GM21717 (cell line): Measurements from ENCODE around the gene NACC1.
A peak's percentile ranks its signal among the peaks of the same experiment; 100 is the strongest.
"Not testable (repeated sequence)": the region's sequence is repeated elsewhere in the genome, so short reads cannot be mapped to it uniquely, and the experiment has no call there.

ENCODE experiments used
- ATAC-seq: cut with Tn5 transposase; IDR thresholded peaks from one replicate; pipeline ENCODE4 v1.9.1; 2021; ENCODE audit warnings: mild to moderate bottlenecking, moderate library complexity; ENCODE audit not compliant: unreplicated experiment

NACC1 gene

DNA sequence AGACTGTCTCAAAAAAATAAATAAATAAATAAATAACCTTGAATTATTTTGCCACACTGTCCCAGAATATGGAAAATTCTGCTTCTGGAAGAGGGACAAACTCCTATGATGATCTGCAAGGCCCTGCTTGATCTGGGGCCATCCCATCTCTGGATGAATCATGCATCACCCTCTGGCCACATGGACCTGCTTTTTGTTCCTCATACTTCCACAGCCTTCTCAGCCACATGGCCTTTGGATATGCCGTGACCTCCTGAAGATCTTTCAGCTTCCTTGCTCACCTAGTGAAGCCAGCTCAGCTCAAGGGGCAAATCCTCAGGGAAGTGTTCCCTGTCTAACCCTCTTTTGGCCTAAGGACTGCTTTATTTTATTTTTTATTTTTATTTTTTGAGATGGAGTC is 42.5 kb downstream of the NACC1 start:
- no peak for ATAC-seq

DNA sequence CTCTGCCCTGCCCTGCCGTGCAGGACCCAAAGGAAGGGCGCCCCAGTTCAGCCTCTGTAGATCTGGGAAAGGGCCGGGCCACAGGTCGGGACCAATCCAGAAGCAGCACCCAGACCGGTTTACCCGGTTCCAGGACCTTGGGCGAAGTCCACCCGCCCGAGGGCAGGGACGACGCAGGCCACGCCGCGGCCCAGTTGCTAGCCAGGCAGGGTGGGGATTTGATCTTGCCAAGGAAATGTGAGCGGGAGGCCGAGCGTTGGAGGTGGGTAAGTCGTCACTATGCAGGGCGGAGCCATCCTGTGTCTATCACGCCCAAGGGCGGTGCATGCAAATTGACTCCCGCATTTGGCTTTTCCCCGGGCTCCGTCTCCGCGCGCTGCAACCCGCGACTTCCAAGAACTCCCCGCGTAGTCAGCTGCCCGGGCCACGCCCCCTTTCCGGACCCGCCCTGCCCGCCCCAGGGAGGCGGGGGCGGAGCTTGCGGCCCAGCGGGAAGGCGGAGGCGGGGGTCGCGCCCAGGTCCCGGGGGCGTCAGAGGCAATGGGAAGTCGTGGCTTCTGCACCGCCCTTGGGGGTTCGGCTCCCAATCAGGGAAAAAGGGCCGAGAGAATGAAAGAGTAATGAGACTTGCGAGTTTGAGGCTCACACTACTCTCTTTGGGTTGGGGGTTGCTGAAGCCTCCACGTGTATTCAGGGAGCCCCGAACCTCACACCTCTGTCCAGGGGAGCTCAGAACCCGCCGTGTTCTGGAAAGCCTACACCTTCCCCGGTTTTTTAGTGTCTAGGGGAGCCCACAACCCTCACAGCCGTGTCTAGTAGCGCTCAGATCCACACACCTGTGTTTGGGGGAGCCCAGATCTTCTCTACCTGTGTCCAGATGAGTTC is 44.9 kb downstream of the NACC1 start:
- peak; percentile 40 for ATAC-seq

DNA sequence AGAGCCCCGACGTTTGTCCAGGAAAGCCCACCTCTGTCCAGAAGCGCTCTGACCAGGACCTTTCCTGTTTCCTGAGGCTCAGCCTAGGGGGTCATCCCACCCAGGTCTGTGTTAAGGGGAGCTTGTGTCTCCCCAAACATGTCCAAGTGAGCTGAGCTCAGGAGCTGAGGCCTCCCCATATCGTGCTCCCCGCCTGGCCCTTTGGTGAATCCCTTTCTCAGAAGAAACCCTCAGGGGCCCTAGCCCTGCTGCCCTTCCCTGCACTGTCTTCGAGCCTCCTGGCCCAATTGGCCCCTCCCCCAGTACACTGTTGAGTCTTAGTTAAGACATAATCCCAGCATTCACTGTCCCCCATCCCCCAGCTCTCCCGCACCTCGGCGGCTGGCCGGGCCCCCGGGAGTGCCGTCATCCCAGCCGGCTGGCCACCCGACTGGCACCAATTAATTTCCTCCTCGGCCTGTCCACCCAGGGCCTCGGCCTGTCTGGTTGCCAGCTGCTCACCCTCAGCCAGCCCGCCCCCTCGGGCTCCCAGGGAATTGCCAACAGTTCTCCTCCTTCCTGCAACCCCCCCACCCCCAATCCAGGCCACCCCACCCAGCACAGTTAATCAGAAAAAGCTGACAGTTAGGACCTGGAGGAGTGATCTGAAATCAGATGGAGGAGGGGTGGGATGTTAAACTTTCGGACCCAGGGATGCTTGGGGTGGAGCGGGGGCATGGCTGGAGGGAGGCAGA is 45.7 kb downstream of the NACC1 start:
- ATAC-seq = no peak

DNA sequence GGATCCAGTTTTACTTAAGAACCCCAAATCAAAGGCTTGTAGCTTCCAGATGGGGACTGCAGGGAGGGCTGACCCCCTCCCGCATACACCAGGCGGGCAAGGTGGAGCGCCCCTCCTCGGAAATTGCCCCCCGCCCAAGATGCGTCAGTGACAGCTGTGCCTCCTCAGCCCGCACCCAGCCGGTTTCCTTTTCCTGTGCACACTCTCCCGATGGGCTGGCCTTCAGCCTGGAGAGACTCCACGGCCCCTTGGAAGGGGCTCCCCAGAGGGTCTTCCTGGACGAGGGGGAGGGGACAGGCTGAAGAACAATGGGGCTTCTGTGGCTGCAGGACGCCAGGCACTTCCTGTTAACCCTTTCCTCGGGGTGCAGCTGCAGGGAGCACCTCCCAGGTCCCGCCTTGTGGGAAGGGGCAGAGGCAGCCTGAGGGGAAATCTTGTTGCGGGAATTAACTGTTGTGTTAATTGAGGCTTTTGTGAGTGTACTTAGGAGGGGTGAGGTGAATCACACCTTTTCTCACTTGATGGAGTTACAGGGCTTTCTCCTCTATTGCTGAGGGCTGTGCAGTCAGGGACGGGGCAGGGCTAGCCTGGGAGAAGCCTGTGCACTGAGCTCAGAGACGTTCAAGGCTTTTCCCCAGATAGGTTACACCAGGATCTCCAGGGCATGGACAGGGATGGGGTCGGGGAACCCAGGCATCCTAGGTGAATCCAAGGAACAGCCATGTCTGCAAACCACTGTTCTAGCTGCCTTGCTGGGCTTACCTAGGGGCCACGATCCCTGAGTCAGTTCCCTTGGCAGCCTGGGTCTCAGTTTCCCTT is 46.5 kb downstream of the NACC1 start:
- ATAC-seq = no peak

DNA sequence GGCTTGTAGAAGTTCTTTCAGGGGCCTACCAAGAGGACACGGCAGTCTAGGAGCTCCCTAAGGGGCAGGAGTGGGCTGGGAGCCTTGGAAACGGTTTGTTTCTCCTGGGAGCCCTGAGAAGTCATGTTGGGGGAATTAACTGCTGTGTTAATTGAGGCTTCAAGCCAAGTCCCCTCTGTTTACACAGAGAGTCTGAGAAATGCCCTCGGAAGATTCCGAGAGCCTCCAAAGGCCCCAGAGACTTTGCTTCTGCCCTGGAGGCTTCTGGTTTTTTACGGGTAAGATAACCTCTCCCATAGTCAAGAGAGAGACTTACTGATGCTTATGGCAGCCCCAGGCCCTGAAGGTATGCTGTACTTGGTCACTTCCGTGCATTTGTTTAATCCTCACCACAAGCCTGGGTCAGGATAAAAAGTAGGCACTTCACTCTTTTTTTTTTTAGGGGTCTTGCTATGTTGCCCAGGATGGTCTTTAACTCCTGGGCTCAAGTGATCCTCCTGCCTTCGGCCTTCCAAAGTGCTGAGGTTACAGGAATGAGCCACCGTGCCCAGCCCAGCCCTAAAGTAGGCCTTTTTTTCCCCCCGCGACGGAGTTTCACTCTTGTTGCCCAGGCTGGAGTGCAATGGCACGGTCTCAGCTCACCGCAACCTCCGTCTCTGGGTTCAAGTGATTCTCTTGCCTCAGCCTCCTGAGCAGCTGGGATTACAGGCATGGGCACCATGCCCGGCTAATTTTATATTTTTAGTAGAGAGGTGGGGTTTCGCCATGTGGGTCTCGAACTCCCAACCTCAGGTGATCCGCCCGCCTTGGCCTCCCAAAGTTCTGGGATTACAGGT is 47.3 kb downstream of the NACC1 start:
- ATAC-seq = no peak

- not testable (repeated sequence) for ATAC-seq
Measured at GRCh38 chr19:13166151-13166550, 48.1 kb downstream of the NACC1 start.

- no peak for ATAC-seq
Measured at GRCh38 chr19:13169769-13170168, 51.7 kb downstream of the NACC1 start.

- ATAC-seq = no peak
Measured at GRCh38 chr19:13171146-13171545, 53.1 kb downstream of the NACC1 start.

- ATAC-seq = no peak
Measured at GRCh38 chr19:13172346-13173138, 54.5 kb downstream of the NACC1 start.

GRCh38 chr19:13173139-13173737 is 55.2 kb downstream of the NACC1 start:
- ATAC-seq = no peak

- ATAC-seq = no peak
Measured at GRCh38 chr19:13176345-13176744, 58.3 kb downstream of the NACC1 start.

- not testable (repeated sequence) for ATAC-seq
Measured at GRCh38 chr19:13177584-13177983, 59.5 kb downstream of the NACC1 start.

DNA sequence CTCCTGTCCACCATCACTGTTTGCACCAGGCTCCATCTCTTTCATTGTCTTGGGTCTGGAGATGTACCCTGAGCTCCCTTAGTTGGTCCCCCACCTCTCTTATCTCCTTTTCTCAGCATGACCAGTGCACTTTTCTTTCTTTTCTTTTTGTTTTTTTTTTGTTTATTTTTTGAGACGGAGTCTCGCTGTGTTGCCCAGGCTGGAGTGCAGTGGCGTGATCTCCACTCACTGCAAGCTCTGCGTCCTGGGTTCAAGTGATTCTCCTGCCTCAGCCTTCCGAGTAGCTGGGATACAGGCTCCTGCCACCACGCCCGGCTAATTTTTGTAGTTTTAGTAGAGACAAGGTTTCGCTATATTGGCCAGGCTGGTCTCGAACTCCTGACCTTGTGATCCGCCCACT is 60.2 kb downstream of the NACC1 start:
- not testable (repeated sequence) for ATAC-seq

DNA sequence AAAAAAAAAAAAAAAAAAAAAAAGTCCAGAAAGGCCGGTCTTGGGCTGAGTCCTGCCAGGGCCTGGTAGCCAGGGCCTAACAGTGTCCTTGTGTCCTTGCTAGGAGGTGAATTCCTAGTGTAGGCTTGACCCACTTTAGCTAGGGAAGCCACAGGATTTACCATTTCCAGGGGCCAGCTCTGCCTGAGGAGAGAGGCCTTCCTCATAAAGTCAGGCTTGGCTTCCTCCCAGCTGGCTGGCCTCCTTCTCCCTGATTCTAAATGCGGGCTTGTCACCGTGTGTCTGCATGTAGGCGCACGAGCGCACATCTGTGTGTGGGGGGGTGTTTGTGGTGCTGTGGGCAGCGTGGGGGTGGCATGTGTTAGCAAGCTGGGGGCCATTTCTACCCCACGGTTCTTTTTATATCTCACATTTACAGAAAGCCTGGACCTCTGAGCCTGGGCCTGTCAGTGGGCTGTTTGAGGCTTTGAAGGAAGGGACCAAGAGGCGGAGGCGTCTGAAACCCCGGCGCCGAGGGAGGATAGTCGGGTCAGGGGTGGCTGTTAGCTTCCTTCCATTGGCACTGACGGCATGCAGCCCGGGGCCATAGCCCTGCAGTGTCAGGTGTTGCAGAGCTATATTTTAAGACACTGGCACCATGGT is 63.8 kb downstream of the NACC1 start:
- no peak for ATAC-seq

DNA sequence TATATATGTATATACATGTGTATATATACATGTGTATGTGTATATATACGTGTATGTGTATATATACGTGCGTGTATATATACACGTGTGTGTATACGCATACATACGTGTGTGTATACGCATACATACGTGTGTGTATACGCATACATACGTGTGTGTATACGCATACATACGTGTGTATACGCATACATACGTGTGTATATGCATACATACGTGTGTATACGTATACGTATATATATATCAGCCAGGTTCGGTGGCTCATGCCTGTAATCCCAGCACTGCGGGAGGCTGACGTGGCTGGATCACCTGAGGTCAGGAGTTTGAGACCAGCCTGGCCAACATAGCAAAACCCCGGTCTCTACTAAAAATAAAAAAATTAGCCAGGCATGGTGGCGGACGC is 66.9 kb downstream of the NACC1 start:
- not testable (repeated sequence) for ATAC-seq

DNA sequence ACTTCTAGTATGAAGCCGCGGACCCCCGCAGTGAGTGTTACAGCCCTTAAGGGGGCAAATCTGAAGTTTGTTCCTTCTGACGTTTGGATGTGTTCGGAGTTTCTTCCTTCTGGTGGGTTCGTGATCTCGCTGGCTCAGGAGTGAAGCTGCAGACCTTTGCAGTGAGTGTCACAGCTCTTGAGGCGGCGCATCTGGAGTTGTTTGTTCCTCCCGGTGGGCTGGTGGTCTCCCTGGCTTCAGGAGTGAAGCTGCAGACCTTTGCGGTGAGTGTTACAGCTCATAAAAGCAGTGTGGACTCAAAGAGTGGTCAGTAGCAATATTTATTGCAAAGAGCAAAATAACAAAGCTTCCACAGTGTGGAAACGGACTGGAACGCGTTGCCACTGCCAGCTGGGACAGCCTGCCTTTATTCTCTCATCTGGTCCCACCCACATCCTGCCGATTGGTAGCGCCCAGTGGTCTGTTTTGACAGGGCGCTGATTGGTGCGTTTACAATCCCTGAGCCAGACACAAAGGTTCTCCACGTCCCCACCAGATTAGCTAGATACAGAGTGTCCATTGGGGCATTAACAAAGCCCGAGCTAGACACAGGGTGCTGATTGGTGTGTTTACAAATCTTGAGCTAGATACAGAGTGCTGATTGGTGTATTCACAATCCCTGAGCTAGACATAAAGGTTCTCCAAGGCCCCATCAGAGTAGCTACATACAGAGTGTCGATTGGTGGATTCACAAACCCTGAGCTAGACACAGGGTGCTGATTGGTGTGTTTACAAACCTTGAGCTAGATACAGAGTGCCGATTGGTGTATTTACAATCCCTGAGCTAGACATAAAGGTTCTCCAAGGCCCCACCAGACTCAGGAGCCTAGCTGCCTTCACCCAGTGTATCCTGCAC is 67.9 kb downstream of the NACC1 start:
- not testable (repeated sequence) for ATAC-seq

DNA sequence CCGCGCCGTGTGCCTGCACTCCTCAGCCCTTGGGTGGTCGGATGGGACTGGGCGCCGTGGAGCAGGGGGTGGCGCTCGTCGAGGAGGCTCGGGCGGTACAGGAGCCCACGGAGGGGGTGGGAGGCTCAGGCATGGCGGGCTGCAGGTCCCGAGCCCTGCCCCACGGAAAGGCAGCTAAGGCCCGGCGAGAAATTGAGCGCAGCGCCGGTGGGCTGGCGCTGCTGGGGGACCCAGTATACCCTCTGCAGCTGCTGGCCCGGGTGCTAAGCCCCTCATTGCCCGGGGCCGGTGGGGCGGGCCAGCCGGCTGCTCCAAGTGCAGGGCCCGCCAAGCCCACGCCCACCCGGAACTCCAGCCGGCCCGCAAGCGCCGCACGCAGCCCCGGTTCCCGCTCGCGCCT is 68.6 kb downstream of the NACC1 start:
- not testable (repeated sequence) for ATAC-seq

DNA sequence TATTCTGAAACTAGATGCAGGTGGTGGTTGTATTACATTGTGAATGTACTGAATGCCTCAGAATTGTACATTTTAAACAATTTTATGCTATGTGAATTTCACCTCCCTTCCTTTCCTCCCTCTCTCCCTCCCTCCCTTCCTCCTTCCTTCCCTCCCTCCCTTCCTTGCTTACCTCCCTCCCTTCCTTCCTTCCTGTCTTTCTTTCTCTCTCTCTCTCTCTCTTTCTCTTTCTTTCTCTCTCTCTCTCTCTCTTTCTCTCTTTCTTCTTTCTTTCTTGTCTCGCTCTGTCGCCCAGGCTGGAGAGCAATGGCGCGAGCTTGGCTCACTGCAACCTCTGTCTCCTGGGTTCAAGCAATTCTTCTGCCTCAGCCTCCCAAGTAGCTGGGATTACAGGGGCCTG is 69.4 kb downstream of the NACC1 start:
- no peak for ATAC-seq
